OCI-LY3 (cell line): Measurements from ENCODE around the gene NCOA5.

Experiments used
- H2AFZ ChIP-seq: fragments of 200-600, 300-600 bp; shearing (Covaris generic); 2 replicates; pipeline ENCODE4 v1.6.0; 2014; ENCODE audit warnings: antibody characterized with exemption, low read depth, low read length
- H3K27ac ChIP-seq: fragments of 200-600, 300-600 bp; sonication (generic); 2 replicates; pipeline ENCODE4 v1.5.1; 2014; ENCODE audit warnings: mild to moderate bottlenecking, low read length, moderate library complexity, mixed read lengths
- H3K27me3 ChIP-seq: fragments of 200-600, 300-600 bp; sonication (generic); 2 replicates; pipeline ENCODE4 v1.6.1; 2014; ENCODE audit warnings: low read depth, low read length, mixed read lengths
- H3K36me3 ChIP-seq: fragments of 200-600, 300-600 bp; sonication (generic); replicated peaks from 2 replicates; pipeline ENCODE3; 2014; ENCODE audit warnings: low read depth, low read length, mixed read lengths
- H3K4me1 ChIP-seq: fragments of 300-600, 200-600 bp; sonication (generic); 2 replicates; pipeline ENCODE4 v1.6.1; 2014; ENCODE audit warnings: low read length, mixed read lengths
- H3K4me2 ChIP-seq: fragments of 200-600, 300-600 bp; sonication (generic); 2 replicates; pipeline ENCODE4 v1.6.1; 2014; ENCODE audit warnings: low read length, mixed read lengths
- H3K4me3 ChIP-seq: fragments of 300-600, 200-600 bp; sonication (generic); 2 replicates; pipeline ENCODE4 v1.5.1; 2014; ENCODE audit warnings: antibody characterized with exemption, mild to moderate bottlenecking, low read length, moderate library complexity
- H3K79me2 ChIP-seq: fragments of 300-600, 200-600 bp; shearing (Covaris generic); 2 replicates; pipeline ENCODE4 v1.6.1; 2014; ENCODE audit warnings: mild to moderate bottlenecking, low read length, mixed read lengths
- H3K9ac ChIP-seq: fragments of 300-600, 200-600 bp; shearing (Covaris generic); 2 replicates; pipeline ENCODE4 v1.6.0; 2014; ENCODE audit warnings: mild to moderate bottlenecking, low read length, moderate library complexity
- H3K9me3 ChIP-seq: fragments of 200-600, 300-600 bp; shearing (Covaris generic); 2 replicates; pipeline ENCODE4 v1.6.1; 2014; ENCODE audit warnings: low read length, mixed read lengths; ENCODE audit not compliant: insufficient read depth
- H4K20me1 ChIP-seq: fragments of 200-600, 300-600 bp; sonication (generic); 2 replicates; pipeline ENCODE4 v1.6.1; 2016; ENCODE audit warnings: low read length, mixed read lengths; ENCODE audit not compliant: insufficient read depth
- CTCF ChIP-seq: fragments of 200-600, 300-600 bp; sonication (generic); IDR thresholded peaks from 2 replicates; pipeline ENCODE4 v1.5.1; 2014; ENCODE audit warnings: antibody characterized with exemption, low read length, low read depth
- EZH2phosphoT487 ChIP-seq: fragments of 200-600 bp; shearing (Covaris generic); IDR thresholded peaks from 2 replicates; pipeline ENCODE4 v1.6.1; 2018; ENCODE audit warnings: antibody characterized with exemption, mixed run types, low read depth

Gene NCOA5

GRCh38 chr20:46035253-46035652 is 54.5 kb downstream of the NCOA5 start:
- no peaks in the 10 kb centered on the region for H3K79me2 ChIP-seq
- H3K9me3 ChIP-seq = no peaks in the 10 kb centered on the region
- H3K27me3 ChIP-seq = peaks cover 55% of the 10 kb centered on the region
- H3K27ac ChIP-seq = no peak overlapping the region
- peaks cover 32% of the 10 kb centered on the region for H4K20me1 ChIP-seq
- no peak overlapping the region for H3K4me2 ChIP-seq
- no peak for TF ChIP-seq CTCF
- TF ChIP-seq EZH2phosphoT487 = no peak
- no peak overlapping the region for H2AFZ ChIP-seq
- H3K4me1 ChIP-seq = no peaks in the 10 kb centered on the region
- H3K36me3 ChIP-seq = no peaks in the 10 kb centered on the region
- no peak overlapping the region for H3K4me3 ChIP-seq
- no peak overlapping the region for H3K9ac ChIP-seq

GRCh38 chr20:46034039-46034438 is 55.7 kb downstream of the NCOA5 start:
- Histone ChIP-seq H3K4me1 (no peaks in the 10 kb centered on the region), H3K27ac (no peak overlapping the region)

GRCh38 chr20:46031701-46032254 is 58.0 kb downstream of the NCOA5 start:
- H3K9me3 ChIP-seq = no peaks in the 10 kb centered on the region
- peaks cover 52% of the 10 kb centered on the region for H3K27me3 ChIP-seq
- H3K79me2 ChIP-seq = no peaks in the 10 kb centered on the region
- no peaks in the 10 kb centered on the region for H3K4me1 ChIP-seq
- no peak overlapping the region for H2AFZ ChIP-seq
- TF ChIP-seq EZH2phosphoT487 (no peak), CTCF (no peak)
- no peak overlapping the region for H3K27ac ChIP-seq
- no peak overlapping the region for H3K4me2 ChIP-seq
- H3K9ac ChIP-seq = no peak overlapping the region
- H4K20me1 ChIP-seq = peaks cover 48% of the 10 kb centered on the region
- H3K4me3 ChIP-seq = no peak overlapping the region
- no peaks in the 10 kb centered on the region for H3K36me3 ChIP-seq

More at GRCh38 chr20:46034039-46034438, 55.7 kb downstream of the NCOA5 start:
- Histone ChIP-seq H2AFZ (no peak overlapping the region), H4K20me1 (peaks cover 32% of the 10 kb centered on the region), H3K4me2 (no peak overlapping the region), H3K9ac (no peak overlapping the region), H3K79me2 (no peaks in the 10 kb centered on the region), H3K9me3 (no peaks in the 10 kb centered on the region), H3K27me3 (peaks cover 53% of the 10 kb centered on the region), H3K4me3 (no peak overlapping the region), H3K36me3 (no peaks in the 10 kb centered on the region)
- TF ChIP-seq CTCF (no peak), EZH2phosphoT487 (no peak)

- no peak overlapping the region for H3K4me3 ChIP-seq
- no peak for TF ChIP-seq EZH2phosphoT487
- no peak for TF ChIP-seq CTCF
- H3K9me3 ChIP-seq = no peaks in the 10 kb centered on the region
- no peak overlapping the region for H3K9ac ChIP-seq
- no peaks in the 10 kb centered on the region for H3K79me2 ChIP-seq
- no peaks in the 10 kb centered on the region for H3K36me3 ChIP-seq
- H3K27me3 ChIP-seq = peaks cover 54% of the 10 kb centered on the region
- no peaks in the 10 kb centered on the region for H3K4me1 ChIP-seq
- H3K27ac ChIP-seq = no peak overlapping the region
- no peak overlapping the region for H3K4me2 ChIP-seq
- H2AFZ ChIP-seq = no peak overlapping the region
- peaks cover 52% of the 10 kb centered on the region for H4K20me1 ChIP-seq
Observed at GRCh38 chr20:46031014-46031569, 58.7 kb downstream of the NCOA5 start.
